HG02623 (cell line): Measurements from ENCODE around the gene CDSN.
"Not testable (repeated sequence)": the region's sequence is repeated elsewhere in the genome, so short reads cannot be mapped to it uniquely, and the experiment has no call there.

ENCODE experiments used
- ATAC-seq: cut with Tn5 transposase; IDR thresholded peaks from one replicate; pipeline ENCODE4 v1.9.1; 2021; ENCODE audit warnings: moderate library complexity; ENCODE audit not compliant: unreplicated experiment

The CDSN gene, protein sequence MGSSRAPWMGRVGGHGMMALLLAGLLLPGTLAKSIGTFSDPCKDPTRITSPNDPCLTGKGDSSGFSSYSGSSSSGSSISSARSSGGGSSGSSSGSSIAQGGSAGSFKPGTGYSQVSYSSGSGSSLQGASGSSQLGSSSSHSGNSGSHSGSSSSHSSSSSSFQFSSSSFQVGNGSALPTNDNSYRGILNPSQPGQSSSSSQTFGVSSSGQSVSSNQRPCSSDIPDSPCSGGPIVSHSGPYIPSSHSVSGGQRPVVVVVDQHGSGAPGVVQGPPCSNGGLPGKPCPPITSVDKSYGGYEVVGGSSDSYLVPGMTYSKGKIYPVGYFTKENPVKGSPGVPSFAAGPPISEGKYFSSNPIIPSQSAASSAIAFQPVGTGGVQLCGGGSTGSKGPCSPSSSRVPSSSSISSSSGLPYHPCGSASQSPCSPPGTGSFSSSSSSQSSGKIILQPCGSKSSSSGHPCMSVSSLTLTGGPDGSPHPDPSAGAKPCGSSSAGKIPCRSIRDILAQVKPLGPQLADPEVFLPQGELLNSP

DNA sequence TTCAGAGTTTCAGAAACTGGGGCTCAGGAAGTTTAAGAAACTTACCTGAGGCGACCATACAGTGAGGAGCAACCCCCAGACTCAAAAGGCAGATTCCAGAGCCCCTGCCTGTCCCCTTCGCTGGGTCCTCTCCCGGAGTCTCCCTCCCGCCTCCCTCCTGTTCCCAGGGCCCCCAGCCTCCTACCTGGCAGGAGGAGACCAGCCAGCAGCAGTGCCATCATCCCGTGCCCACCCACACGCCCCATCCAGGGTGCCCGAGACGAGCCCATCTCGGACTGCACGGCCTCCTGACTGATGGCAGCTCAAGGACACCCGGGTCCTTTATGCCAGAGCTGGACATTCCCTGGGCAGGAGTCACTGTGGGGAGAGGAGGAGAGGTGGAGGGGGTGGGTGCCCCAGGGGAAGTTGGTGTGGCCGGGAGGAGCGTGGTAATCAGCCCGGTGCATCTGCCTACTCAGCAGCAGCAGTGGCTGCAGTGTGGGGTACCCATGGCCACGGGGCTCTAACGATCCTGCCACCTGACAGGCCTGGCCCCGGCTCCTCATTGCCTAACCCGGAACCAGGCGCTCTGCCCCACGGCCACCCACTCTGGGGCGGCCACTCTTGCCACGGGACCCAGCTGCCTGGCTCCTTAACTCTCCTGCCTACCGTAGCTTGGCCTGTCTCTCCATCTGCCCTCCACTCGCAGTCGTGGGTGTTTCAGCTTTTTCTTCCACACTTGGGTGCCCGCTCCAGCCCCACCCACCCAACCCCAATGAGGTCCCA lies at the start of gene CDSN:
CDSN (minus strand) TSS at position 296 of the 765 bp plus-strand sequence; CDS start at position 269, 27 bp downstream.
- ATAC-seq: no peak

DNA sequence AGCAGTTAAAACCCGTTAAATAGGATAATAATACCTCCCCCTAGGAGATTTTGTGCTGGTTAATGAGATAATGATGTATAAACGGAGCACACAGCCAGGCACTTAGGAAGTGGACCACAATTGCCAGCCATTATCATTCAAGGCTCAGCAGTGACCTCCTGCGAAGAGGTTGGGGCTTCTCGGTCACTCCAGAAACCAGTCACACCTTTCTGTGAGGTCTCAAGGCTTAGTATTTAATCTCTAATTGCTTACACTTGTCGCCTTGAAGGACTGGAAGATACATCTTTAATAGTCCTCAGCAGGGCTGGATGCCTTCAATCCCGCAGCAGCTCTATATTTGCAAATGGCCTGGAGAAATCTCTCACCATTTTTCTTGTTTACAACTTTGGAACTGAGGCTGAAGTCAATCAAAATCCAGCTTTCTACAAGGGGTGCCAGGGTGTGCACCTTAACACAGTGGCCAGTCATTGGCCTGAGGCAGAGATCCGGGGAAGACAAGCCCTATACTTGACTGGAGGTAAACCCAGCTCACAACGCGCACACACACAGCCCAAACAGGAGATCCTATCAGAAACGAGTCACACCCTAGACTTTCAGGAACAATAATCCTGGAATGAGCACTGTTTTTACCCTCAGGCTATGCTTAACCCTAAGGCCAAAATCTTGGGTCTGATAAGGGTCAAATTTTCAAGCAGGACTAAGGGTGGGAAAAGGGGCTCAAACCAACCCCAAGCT lies 49.0 kb upstream of the CDSN start:
- no peak for ATAC-seq

DNA sequence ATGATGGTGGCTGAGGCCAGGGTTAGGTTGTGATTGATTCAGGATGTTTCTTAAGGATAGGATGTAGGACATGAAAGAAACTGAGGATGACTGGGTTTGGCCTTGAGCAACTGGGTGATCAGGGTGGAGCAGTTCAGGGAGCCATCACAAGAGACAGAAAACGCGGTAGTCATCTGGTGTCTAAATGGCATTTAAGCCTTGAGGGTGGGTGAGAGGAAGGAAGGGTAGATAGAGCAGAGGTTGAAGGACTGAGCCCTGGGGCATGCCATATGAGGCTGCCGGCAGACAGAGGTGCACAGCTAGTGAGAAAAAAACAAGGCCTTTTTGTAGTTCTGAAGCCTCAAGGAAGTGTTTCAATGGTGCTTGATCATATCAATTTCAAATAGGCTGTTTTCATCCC lies 48.4 kb upstream of the CDSN start:
- no peak for ATAC-seq

DNA sequence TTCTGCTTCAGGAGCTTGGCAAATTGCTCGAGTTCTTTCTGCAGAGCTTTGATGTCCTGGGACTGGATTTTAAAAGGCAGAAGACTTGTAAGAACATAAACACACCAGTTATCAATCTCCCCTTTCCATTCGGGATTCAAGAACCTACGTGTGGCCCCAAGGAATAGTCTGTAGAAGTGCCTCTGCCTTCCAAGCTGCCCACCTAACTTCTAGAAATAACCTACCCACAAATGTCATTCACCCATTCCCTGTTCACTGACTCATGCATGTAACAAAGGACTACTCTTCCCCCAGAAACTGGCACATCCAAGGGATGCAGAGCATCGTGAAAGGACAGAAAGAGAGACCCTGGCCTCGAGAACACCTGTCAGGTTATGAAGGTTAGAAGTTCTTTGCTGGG lies 45.7 kb upstream of the CDSN start:
- ATAC-seq: no peak

DNA sequence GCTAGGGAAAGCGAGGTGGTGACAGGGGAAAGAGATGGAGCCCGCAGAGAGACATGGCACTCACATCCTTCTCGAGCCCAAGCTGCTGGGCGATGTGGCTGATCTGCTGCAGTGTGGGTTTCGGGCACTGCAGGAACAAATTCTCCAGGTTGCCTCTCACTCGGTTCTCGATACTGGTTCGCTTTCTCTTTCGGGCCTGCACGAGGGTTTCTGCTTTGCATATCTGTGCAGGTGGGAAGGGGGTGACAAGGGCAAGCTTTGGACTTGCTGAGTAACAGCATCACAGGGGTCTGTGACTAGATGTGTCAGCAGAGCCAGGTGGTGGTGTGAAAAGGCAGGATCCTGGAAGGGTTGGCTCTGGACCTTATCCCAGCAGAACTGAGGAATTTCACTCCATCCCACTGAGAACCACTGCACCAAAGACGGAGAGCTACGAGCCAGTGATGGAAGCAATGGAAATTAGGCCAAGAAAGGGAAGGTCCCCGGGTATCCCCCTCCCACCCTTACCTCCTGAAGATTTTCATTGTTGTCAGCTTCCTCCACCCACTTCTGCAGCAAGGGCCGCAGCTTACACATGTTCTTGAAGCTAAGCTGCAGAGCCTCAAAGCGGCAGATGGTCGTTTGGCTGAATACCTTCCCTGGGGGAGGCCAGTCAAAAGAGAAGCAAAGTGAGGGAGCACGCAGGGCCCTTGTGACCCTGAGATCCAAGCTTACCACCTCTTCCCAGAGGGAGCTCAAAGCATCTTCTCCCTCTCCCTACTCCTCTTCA lies 45.0 kb upstream of the CDSN start:
- ATAC-seq: not testable (repeated sequence)

DNA sequence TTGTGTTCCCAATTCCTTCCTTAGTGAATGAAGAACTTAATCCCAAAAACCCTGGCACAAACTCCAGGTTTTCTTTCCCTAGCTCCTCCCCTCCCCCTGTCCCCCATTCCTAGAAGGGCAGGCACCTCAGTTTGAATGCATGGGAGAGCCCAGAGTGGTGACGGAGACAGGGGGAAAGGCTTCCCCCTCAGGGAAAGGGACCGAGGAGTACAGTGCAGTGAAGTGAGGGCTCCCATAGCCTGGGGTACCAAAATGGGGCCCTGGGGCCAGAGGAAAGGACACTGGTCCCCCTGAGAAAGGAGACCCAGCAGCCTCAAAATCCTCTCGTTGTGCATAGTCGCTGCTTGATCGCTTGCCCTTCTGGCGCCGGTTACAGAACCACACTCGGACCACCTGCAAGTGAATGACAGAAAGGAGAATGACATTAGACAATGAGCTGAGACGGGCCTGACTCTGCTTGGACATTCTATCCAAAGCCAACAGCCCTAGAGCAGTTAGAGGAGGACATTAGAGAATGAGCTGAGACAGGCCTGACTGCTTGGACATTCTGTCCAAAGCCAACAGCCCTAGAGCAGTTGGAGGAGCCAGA lies 44.3 kb upstream of the CDSN start:
- ATAC-seq: not testable (repeated sequence)

DNA sequence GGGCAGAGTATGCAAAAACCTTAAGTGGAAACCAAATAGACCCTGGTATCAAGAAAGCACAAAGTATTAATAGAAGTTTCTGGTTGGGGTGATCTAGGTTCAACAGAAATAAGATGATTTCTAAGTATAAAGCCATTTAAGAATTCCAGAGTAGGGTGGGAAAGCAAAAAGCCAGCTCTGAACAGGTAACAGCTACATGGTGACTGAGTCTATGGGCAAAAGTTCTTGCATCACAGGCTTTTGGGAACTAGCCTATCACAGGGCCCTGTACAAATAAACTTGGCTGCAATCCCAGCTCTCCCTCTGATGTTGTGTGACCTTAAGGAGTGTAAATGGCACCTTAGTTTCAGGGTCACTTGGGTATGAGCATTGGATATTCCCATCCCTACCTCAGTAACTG lies 43.7 kb upstream of the CDSN start:
- no peak for ATAC-seq

DNA sequence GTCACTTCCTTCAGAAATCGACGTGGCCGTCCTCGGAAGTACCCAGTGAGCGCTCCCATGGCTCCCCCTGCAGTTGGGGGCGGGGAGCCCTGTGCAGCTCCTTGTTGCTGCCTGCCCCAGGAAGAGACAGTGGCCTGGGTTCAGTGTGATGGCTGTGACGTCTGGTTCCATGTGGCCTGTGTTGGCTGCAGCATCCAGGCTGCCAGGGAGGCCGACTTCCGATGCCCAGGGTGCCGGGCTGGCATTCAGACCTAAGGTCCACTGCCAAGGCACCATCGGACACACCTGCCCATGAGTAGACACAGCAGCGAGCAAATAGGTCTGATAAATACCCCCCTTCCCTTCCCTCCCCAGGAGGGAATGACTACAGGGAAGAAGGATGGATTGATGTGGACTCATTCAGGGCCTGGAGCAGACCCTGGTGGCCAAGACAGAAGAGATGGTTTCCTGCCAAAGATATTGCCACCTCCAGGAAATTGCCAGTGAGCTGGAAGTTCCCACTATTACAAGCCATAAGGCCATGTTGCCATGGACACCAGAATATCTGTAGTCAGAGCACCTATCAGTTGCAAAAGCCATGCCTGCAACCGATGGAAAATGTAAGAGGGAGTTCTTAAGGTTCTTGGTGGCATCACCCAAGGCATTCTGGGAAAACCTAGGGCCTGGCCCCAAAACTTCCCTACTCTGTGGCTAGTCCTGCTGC lies 42.4 kb upstream of the CDSN start:
- no peak for ATAC-seq

DNA sequence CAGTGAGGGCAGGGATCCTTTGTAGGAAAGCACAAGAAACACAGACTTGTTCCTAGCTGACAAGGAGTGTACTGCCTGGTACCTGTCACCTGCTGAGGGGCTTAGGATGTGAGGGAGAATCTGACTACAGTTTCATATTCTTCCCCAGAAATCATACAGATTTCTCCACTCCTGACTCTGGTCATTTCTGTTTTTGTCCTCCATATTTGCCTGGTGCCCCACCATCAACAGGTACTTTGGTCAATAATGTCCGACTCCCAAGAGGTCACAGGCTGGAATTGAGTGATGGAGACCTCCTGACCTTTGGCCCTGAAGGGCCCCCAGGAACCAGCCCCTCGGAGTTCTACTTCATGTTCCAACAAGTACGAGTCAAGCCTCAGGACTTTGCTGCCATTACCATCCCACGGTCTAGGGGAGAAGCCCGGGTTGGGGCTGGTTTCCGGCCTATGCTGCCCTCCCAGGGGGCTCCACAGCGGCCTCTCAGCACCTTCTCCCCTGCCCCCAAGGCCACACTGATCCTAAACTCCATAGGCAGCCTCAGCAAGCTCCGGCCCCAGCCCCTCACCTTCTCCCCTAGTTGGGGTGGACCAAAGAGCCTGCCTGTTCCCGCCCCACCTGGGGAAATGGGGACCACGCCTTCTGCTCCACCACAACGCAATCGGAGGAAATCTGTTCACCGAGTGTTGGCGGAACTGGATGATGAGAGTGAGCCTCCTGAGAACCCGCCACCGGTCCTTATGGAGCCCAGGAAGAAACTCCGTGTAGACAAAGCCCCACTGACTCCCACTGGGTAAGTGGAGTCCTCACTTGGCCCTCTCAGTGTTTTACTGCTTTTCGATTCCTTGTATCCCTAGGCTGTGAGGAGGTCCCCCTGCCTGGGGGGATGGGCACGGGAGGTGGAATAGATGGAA lies 41.2 kb upstream of the CDSN start:
- no peak for ATAC-seq

DNA sequence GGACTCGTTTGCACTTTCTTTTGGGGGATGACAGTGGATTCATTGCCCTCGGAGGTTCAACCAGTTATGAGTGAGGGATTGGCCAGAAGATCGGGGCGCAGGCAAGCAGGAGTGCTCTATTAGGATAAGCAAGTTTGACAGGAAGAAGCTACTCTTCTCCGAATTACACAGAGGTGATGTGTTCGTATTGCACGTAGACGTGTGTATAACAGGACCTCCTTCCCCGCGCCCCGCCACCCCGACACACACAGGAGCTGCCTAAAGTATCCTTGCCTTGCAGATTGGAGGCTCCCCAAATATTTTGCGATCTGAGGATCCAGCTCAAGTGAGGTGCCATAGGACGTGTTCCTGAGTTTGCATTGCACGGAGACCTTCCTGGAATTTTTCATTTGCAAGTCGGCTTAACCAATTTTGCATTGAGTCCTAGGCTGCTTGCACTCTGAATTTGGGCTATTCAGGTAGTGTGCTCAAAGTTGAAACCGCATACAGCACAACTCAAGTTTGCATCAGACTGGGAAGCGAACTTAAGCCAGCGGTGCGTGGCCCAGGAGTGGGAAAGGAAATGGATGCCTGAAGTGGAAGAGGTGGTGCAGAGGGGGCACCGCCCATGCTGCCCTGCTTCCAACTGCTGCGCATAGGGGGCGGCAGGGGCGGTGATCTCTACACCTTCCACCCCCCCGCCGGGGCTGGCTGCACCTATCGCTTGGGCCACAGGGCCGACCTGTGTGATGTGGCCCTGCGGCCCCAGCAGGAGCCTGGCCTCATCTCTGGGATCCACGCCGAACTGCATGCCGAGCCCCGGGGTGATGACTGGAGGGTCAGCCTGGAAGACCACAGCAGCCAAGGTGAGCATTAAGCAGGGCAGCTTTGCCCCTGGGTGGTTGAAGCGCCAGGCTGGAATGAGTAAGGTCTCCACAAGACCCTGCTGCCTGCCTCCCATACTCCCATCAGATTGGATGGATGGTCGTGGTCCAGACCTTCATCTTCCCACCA lies 38.9 kb upstream of the CDSN start:
- no peak for ATAC-seq

DNA sequence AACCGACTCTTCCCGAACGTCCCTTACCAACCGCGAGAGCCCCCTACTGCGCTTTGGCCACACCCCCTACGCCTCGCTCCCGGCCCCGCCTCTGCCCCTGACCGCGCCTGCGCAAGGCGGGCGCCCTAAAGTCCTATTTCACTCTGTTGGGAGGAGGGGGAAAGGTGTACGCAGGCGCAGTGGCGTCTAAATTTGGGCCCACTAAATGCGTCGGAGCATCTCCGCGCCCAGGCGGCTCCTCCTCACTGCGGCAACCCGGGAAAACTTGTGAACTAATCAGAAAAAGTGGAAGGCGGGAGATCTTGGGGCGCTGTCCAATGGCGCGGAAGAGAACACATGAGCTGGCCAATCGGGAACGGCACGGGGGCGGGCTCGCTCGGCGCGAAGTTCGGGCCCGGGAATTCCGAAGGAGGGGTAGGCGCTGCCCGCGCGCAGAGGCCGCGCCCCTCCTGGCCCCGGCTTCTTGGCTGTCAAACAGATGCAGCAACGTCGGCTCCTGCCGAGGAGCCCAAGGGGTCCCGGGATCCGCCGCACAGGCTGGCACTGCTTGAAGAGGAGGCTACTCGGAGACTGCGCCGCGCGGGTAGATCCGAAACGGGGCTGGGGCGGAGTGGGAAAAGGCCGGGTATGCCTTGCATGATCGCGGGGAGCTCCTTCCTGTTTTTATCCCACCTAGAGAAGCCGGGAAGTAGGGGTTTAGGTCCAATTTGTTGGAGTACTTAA lies 38.1 kb upstream of the CDSN start, which contains the start of gene TCF19:
TCF19 (plus strand) TSS at position 450 of the 723 bp plus-strand sequence. CDS start 881 bp downstream, outside the sequence.
- ATAC-seq: peak; percentile 89

DNA sequence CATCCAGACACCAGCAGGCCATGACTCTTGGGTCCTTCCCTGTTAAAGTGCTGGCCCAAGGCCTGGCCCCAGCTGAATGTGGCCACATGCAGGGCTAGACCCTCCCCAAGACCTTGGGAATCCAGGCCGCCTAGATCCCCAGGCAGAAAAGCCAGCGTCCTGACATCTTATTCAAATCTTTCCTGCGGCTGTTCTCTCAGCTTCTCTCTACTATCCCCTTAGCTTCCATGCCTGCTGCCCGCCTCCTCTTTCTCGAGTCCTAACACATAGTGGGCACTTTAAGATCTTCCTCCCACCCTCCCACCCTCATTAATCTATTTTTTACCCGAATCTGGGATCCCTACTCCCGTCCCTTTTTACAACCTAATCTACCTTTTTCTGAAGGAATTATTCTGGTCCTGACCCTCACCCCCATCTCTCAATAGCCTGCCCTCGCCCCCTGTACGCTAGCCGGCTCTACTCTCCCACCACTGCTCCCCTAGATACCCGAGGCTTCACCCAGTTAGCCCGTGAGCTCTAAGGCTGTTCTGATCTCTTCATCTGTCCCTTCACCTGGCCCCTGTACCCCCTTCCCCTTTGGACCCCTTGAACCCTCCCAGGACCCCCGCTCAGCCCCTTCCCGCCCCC lies 37.4 kb upstream of the CDSN start, which contains the start of gene CCHCR1:
CCHCR1 (minus strand) TSS at position 290 of the 627 bp plus-strand sequence; CDS start at position 88, 202 bp downstream.
- no peak for ATAC-seq

DNA sequence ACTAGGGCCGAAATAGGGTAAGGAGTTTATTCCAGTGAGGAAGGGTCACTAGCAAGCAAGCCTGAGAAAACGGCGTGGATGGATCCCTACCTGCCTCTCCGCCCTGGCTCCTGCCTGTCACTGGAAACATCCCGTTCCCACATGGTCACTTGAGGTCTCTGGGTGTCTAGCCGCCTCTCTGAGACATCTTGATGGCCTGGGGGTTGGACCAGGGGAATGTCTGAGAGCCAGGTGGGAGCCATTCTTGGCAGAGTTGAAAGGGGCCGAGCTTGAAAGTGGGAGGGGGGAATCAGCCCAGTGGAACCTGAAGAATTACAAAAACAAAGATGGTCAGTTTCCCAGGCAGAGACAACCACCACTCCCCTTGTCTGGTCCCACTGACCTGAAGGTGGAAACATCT lies 36.4 kb upstream of the CDSN start:
- no peak for ATAC-seq

DNA sequence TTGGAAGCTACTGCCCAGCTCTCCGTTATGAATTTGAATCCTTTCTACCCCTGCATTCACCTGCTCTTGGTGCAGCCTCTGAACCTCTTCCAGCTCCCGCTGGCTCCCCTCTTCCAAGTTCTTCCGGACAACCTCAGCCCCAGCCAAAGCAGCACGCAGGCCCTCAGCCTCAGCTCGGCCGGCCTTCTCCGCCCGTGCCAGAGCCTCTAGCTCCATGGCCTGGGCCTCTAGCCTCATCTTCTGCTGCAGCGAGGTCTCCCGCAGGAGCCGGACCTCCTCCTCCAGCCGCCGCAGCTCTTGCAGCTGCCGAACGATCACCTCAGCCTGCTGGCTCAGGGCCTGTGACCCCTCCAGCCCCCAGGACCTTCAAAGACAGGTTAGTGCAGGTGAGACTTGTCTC lies 34.2 kb upstream of the CDSN start:
- ATAC-seq: no peak

DNA sequence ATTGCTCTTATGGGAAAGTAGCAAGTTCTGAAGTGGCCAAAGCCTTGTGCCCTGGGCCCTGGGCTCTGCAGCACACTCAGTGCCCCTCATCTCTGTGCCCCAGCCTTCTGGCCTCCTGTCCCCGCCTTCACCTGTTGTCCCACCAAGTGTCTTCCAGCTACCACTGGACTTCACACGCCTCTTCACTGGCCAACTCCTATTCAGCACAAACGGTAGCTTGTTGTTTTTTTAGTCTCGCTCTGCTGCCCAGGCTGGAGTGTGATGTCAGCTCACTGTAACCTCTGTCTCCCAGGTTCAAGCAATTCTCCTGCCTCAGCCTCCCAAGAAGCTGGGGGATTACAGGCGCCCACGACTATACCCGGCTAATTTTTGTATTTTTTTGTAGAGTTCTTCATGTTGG lies 32.5 kb upstream of the CDSN start:
- no peak for ATAC-seq
